GM19238 (cell line): ENCODE measurements around the gene MUC22.

Experiments used
- DNase-seq: peaks from one replicate; pipeline ENCODE4 v3.0.0; 2011; ENCODE audit warnings: low spot score; ENCODE audit not compliant: insufficient read length

MUC22 gene

GRCh38 chr6:31075528-31075927 lies 65.3 kb downstream of the MUC22 start:
- no peak for DNase-seq

- DNase-seq, result no peak
These were observed 66.3 kb downstream of the MUC22 start for GRCh38 chr6:31076611-31077010.

DNA sequence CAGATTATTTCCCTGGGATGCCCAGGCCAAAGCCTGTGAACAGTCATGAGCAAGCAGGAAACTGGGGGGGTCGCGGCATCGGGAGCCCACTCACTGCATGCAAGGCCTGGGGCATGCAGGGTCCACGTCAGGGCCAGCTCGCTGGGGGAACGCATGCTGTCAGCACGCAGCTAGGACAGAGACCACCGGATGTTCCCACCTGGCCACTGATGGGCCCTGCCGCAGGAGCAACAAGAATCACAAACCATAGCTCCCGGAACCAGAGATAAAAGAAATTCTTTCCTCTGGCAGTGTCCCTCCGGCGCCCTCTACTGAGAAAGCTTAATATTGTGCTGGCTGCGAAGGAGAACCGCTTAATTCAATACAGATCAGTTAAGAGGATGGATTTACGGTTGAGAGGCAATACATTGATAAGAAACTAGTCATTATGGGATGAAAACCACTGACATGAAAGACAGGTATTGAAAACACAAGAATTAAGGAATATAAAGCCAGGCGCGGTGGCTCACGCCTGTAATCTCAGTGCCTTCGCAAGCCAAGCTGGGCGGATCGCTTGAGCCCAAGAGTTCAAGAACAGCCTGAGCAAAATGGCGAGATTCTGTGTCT lies 69.5 kb downstream of the MUC22 start:
- peak; percentile 27 for DNase-seq

DNA sequence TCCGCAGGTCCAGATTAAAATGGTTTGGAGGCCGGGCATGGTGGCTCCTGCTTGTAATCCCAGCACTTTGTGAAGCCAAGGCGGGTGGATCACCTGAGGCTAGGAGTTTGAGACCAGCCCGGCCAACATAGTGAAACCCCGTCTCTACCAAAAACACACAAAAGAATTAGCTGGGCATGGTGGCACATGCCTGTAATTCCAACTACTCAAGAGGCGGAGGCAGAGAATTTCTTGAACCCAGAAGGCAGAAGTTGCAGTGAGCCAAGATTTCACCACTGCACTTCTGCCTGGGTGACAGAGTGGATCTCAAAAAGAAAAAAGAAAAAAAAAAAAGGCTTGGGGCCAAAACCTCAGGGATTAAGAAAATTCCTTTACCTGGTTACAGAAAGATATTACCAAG lies 71.6 kb downstream of the MUC22 start:
- no peak for DNase-seq

DNA sequence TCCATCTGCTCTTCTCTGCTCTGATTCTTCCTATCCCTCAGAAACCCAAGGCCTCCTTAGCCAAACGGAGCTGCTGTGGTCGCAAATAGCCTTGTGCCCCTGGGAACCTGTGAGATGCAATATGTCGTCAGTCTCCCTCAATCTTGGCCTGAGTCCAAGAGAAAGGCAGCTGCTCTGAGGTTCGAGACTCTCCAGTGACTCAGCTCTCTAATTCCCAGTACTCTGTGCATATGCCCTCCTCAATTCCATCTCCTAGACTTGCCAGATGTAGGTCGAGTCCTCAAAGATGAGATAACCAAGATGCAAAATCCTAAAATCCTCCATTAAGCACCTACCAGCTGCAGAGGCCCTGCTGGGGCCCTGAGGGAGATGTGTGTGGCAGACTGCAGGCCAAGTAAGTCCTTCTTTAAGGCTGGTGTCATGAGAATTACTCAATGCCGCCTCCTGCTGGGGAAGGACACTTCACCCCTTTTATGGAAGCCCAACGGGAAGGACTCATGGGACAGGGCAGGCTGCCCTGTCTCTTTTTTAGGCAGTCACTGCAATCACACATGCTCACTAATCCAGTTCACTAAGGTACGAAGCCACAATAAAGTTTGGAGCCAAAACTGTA lies 73.6 kb downstream of the MUC22 start:
- DNase-seq, result no peak
